ENCODE results near the gene MSI2.

MSI2 gene

DNA sequence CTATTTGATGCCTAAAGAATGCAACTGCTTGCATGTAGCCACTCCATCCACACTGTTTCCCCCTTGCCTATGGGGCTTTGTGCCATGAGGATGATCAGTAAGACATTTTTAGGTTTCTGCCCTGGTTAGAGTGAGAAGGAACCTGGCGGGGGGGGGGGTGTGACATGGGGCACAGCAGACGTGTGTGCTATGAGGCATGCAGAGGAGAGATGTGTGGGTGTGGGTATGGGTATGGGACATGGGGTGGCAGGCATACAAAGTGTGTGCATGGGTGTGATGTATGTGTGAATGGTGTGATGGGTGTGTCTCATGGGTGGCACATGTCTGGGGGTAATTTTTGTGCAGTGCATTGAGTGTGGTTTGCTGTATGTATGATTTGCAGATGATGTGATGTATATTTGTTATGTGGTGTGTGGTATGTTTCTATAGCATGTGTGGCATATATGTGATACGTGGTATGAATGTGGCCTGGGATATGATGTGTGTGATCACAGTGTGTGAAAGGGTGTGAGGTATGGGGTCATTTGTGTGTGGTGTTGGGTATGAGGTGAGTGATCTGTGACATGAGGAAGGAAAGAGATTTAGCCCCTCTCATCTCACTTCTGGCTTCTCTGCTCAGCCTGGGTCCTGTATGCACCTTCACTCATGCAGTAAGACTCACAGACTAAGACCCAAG, 473.8 kb downstream of the MSI2 start:
- ChIA-PET POLR2A (no interaction called here), CTCF (no interaction called here)
- DNase-seq (ENCODE audit: extremely low spot score): no peak
- TF ChIP-seq BHLHE40 (IDR thresholded peaks at IDR 0.05; ENCODE audit: borderline replicate concordance): no peak
- no peak for TF ChIP-seq CTBP1 (IDR thresholded peaks at IDR 0.05; ENCODE audit: borderline replicate concordance)
- no peak for TF ChIP-seq FOXK2 (IDR thresholded peaks at IDR 0.05)
- TF ChIP-seq, protein P1, sequence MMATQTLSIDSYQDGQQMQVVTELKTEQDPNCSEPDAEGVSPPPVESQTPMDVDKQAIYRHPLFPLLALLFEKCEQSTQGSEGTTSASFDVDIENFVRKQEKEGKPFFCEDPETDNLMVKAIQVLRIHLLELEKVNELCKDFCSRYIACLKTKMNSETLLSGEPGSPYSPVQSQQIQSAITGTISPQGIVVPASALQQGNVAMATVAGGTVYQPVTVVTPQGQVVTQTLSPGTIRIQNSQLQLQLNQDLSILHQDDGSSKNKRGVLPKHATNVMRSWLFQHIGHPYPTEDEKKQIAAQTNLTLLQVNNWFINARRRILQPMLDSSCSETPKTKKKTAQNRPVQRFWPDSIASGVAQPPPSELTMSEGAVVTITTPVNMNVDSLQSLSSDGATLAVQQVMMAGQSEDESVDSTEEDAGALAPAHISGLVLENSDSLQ (IDR thresholded peaks at IDR 0.05): no peak
- TF ChIP-seq ZNF384 (IDR thresholded peaks at IDR 0.05): no peak
- TF ChIP-seq SUZ12 (IDR thresholded peaks at IDR 0.05): no peak
- no peak for TF ChIP-seq L3MBTL2 (conservative IDR thresholded peaks at IDR 0.05)
- no peak for TF ChIP-seq HDGF (IDR thresholded peaks at IDR 0.05; ENCODE audit: borderline replicate concordance)
- no peak for TF ChIP-seq NFRKB (IDR thresholded peaks at IDR 0.05)
- no peak for TF ChIP-seq SP1 (IDR thresholded peaks at IDR 0.05)
- no peak for TF ChIP-seq LEF1 (IDR thresholded peaks at IDR 0.05; ENCODE audit: borderline replicate concordance)
- no peak for TF ChIP-seq FOXM1 (IDR thresholded peaks at IDR 0.05; ENCODE audit: borderline replicate concordance)
- TF ChIP-seq TARDBP (IDR thresholded peaks at IDR 0.05): no peak
- no peak for TF ChIP-seq FOXA1 (IDR thresholded peaks at IDR 0.05)
- TF ChIP-seq ARNT (IDR thresholded peaks at IDR 0.05): no peak

DNA sequence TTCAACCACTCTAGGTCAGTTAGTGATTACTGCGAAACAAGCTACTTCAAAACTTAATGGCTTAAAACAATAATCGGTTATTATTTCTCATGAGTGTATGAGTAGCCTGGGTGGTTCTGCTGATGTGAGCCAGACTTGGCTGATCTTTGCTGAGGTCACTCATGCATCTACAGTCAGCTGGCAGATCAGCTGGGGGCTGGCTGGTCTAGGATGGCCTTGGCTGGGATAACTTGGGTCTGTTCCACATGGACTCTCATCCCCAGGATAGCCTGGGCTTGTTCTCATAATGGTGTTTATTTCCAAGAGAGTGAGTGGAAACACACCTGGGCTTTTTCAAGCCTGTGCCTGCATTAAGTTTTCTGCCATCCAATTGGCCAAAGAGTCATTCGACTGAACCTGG, 475.7 kb downstream of the MSI2 start:
- ChIA-PET CTCF (no interaction called here), POLR2A (no interaction called here)
- no peak for DNase-seq (ENCODE audit: extremely low spot score)
- TF ChIP-seq BHLHE40 (IDR thresholded peaks at IDR 0.05; ENCODE audit: borderline replicate concordance) (no peak), ZNF384 (IDR thresholded peaks at IDR 0.05) (no peak), L3MBTL2 (conservative IDR thresholded peaks at IDR 0.05) (no peak), TARDBP (IDR thresholded peaks at IDR 0.05) (no peak), HDGF (IDR thresholded peaks at IDR 0.05; ENCODE audit: borderline replicate concordance) (no peak), CTBP1 (IDR thresholded peaks at IDR 0.05; ENCODE audit: borderline replicate concordance) (no peak), SUZ12 (IDR thresholded peaks at IDR 0.05) (no peak), FOXM1 (IDR thresholded peaks at IDR 0.05; ENCODE audit: borderline replicate concordance) (no peak), FOXK2 (IDR thresholded peaks at IDR 0.05) (no peak), ELF4 (IDR thresholded peaks at IDR 0.05) (no peak), ARNT (IDR thresholded peaks at IDR 0.05) (no peak), LEF1 (IDR thresholded peaks at IDR 0.05; ENCODE audit: borderline replicate concordance) (no peak), SP1 (IDR thresholded peaks at IDR 0.05) (no peak), NFRKB (IDR thresholded peaks at IDR 0.05) (no peak)
- TF ChIP-seq, protein P1 (IDR thresholded peaks at IDR 0.05): no peak

DNA sequence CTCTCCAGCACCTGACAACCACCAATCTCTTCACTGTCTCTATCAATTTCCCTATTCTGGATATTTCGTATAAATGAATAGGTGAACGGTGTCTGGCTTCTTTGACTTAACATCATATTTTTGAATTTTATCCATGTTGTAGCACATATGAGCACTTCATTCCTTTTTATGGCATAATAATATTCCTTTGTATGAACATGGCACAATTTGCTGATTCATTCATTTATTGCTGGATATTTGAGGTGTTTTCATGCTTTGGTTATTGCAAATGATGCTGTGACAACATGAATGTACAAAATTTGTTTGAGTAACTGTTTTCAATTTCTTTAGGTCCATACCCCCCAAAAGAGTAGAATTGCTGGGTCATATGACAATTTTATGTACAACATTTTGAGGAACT, 476.8 kb downstream of the MSI2 start:
- no peak for DNase-seq (ENCODE audit: extremely low spot score)
- TF ChIP-seq, protein P1 (IDR thresholded peaks at IDR 0.05): no peak
- TF ChIP-seq FOXA1 (IDR thresholded peaks at IDR 0.05): no peak
- TF ChIP-seq BHLHE40 (IDR thresholded peaks at IDR 0.05; ENCODE audit: borderline replicate concordance): no peak
- TF ChIP-seq FOXM1 (IDR thresholded peaks at IDR 0.05; ENCODE audit: borderline replicate concordance): no peak
- no peak for TF ChIP-seq ELF4 (IDR thresholded peaks at IDR 0.05)
- no peak for TF ChIP-seq ARNT (IDR thresholded peaks at IDR 0.05)
- TF ChIP-seq HDGF (IDR thresholded peaks at IDR 0.05; ENCODE audit: borderline replicate concordance): no peak
- TF ChIP-seq L3MBTL2 (conservative IDR thresholded peaks at IDR 0.05): no peak
- no peak for TF ChIP-seq FOXK2 (IDR thresholded peaks at IDR 0.05)
- no peak for TF ChIP-seq SUZ12 (IDR thresholded peaks at IDR 0.05)
- TF ChIP-seq LEF1 (IDR thresholded peaks at IDR 0.05; ENCODE audit: borderline replicate concordance): no peak
- ChIA-PET CTCF (no interaction called here), POLR2A (no interaction called here)

Measured in HEK293T (cell line).